Right hindlimb (tissue), 1 donor: ENCODE measurements around the gene HK2.

Source experiments
- DNase-seq: peaks from one replicate; pipeline ENCODE4 v3.0.0-alpha.2; 2018

Gene HK2

DNA sequence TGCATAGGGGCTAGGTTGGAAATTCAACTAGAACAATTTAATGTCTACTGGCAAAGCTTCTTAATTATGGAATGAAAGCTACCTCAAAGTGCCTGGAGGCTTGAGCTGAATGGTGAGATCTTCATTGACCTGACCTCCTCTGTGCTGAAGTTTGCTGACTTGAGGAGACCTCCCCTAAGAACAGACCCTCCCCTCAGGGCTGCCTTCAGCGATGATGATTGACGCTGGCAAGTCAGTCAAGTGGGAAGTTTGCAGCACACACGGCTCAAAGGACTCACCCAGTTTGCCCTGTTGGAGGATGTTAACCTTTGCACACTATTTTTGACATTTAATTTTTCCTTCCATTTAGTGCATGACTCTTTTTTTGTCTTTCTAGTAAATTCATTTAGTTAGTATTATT, 107.4 kb downstream of the HK2 start:
- no peak for DNase-seq

DNA sequence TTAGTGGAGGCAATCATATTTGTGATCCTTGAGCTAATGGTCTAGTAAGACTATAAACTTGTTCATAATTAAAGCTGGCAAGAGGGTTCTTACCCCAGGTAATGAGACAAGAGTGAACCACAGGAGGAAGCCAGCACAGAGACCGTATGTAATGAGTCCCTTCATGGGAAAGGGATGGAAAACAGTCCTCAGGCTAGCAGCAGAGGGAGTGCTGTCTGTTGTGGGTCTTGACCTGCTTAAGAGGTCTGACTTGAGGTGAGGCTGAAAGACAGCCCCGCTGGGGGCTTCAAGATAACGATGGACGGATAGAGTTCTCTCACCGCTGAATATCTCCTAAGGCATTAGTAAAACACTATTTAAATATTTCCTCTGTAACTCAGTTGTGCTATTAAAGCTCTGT, 108.3 kb downstream of the HK2 start:
- DNase-seq, result no peak
